ENCODE data around the gene EEF1A2. TPM values are rescaled to one million over a fixed set of nuclear protein-coding genes. Genes with fewer than 3 reads are reported as not detected.
A peak's percentile ranks its signal among the peaks of the same experiment; 100 is the strongest.
"Not testable (repeated sequence)": the region's sequence is repeated elsewhere in the genome, so short reads cannot be mapped to it uniquely, and the experiment has no call there.

Gene EEF1A2
- total and polyA plus RNA-seq, 8 donors, result 0.27 to 0.62 (median 0.39) TPM

GRCh38 chr20:63484651-63485403 is 14.1 kb downstream of the EEF1A2 start:
- DNase-seq (no peak), ATAC-seq (no peak)
- no peaks in the 10 kb centered on the region for H3K36me3 ChIP-seq
- intact Hi-C loops (cut with DNase I), result no loop called here
- peaks cover 18 to 97% of the 10 kb centered on the region in 2 donors for H3K27me3 ChIP-seq
- H3K4me3 ChIP-seq, result no peak overlapping the region
- TF ChIP-seq CTCF (IDR thresholded peaks at IDR 0.05), result no peak
- peaks cover 4% of the 10 kb centered on the region in 2 donors for H3K4me1 ChIP-seq
- H3K27ac ChIP-seq, result no peak overlapping the region
- no peaks in the 10 kb centered on the region for H3K9me3 ChIP-seq

GRCh38 chr20:63484236-63484635 is 14.6 kb downstream of the EEF1A2 start:
- no peak for TF ChIP-seq CTCF (IDR thresholded peaks at IDR 0.05)
- peaks cover 20 to 97% of the 10 kb centered on the region in 2 donors for H3K27me3 ChIP-seq
- intact Hi-C loops (cut with DNase I), result no loop called here

GRCh38 chr20:63483834-63484233 is 15.0 kb downstream of the EEF1A2 start:
- Histone ChIP-seq H3K4me3 (no peak overlapping the region), H3K9me3 (no peaks in the 10 kb centered on the region), H3K36me3 (no peaks in the 10 kb centered on the region), H3K27me3 (peaks cover 20 to 97% of the 10 kb centered on the region in 2 donors), H3K27ac (no peak overlapping the region), H3K4me1 (peaks cover 4% of the 10 kb centered on the region in 2 donors)
- no peak for TF ChIP-seq CTCF (IDR thresholded peaks at IDR 0.05)
- intact Hi-C loops (cut with DNase I), result no loop called here
- DNase-seq (peak in 1 of 4 donors; percentile 72), ATAC-seq (no peak)

More at GRCh38 chr20:63484236-63484635, 14.6 kb downstream of the EEF1A2 start:
- Histone ChIP-seq H3K27ac (no peak overlapping the region), H3K9me3 (no peaks in the 10 kb centered on the region), H3K4me3 (no peak overlapping the region), H3K4me1 (peaks cover 4% of the 10 kb centered on the region in 2 donors), H3K36me3 (no peaks in the 10 kb centered on the region)
- DNase-seq (no peak), ATAC-seq (no peak)

GRCh38 chr20:63482021-63482587 is 16.8 kb downstream of the EEF1A2 start:
- TF ChIP-seq CTCF (IDR thresholded peaks at IDR 0.05), result no peak
- peaks cover 6 to 97% of the 10 kb centered on the region in 2 donors for H3K27me3 ChIP-seq
- ATAC-seq, result no peak

GRCh38 chr20:63481503-63481902 is 17.4 kb downstream of the EEF1A2 start:
- no peak for TF ChIP-seq CTCF (IDR thresholded peaks at IDR 0.05)
- Histone ChIP-seq H3K4me3 (no peak overlapping the region), H3K9me3 (no peaks in the 10 kb centered on the region), H3K27ac (no peak overlapping the region), H3K36me3 (no peaks in the 10 kb centered on the region), H3K27me3 (peaks cover 6 to 100% of the 10 kb centered on the region in 2 donors), H3K4me1 (peaks cover 0 to 4% of the 10 kb centered on the region in 2 donors)
- ATAC-seq (no peak), DNase-seq (no peak)
- intact Hi-C loops (cut with DNase I), result no loop called here

More at GRCh38 chr20:63482021-63482587, 16.8 kb downstream of the EEF1A2 start:
- H3K4me1 ChIP-seq, result peaks cover 0 to 4% of the 10 kb centered on the region in 2 donors
- intact Hi-C loops (cut with DNase I), result no loop called here
- H3K9me3 ChIP-seq, result no peaks in the 10 kb centered on the region
- H3K27ac ChIP-seq, result no peak overlapping the region
- H3K36me3 ChIP-seq, result no peaks in the 10 kb centered on the region
- H3K4me3 ChIP-seq, result no peak overlapping the region
- no peak for DNase-seq

- H3K36me3 ChIP-seq; DNase-seq; H3K4me3 ChIP-seq; H3K4me1 ChIP-seq; intact Hi-C loops (cut with DNase I); H3K27ac ChIP-seq; H3K9me3 ChIP-seq; ATAC-seq: not testable (repeated sequence)
- H3K27me3 ChIP-seq, result peaks cover 9 to 100% of the 10 kb centered on the region in 2 donors
Measured at GRCh38 chr20:63479695-63480419, 19.0 kb downstream of the EEF1A2 start.

Measured in left lung (tissue), 10 donors.